HG02852 (cell line): ENCODE measurements around the gene ISCU.
"Not testable (repeated sequence)": the region's sequence is repeated elsewhere in the genome, so short reads cannot be mapped to it uniquely, and the experiment has no call there.

Experiments
- ATAC-seq: cut with Tn5 transposase; IDR thresholded peaks from one replicate; pipeline ENCODE4 v1.9.1; 2021; ENCODE audit warnings: mild to moderate bottlenecking, moderate library complexity; ENCODE audit not compliant: unreplicated experiment

ISCU gene

GRCh38 chr12:108616941-108617858 is 54.8 kb downstream of the ISCU start:
- ATAC-seq, result peak; percentile 85

- peak; percentile 41 for ATAC-seq
Observed at GRCh38 chr12:108618079-108618952, 55.9 kb downstream of the ISCU start.

- not testable (repeated sequence) for ATAC-seq
Observed at GRCh38 chr12:108618953-108619274, 56.5 kb downstream of the ISCU start.
